T-helper 17 cell (primary cell): ENCODE results near the gene TMEM94. TPM values are rescaled to one million over a fixed set of nuclear protein-coding genes. Genes with fewer than 3 reads are reported as not detected.

ENCODE experiments used
- ATAC-seq: fragments of 150-1000 bp; cut with Tn5 transposase; 2 replicates; pipeline ENCODE4 v1.10.0; 2021; ENCODE audit warnings: mild to moderate bottlenecking, moderate library complexity
- DNase-seq, 3 donors: peaks; one replicate each; pipeline versions ENCODE4 v3.0.0 to v3.0.0-alpha.2; 2020 to 2021
- H3K9me3 ChIP-seq: one replicate; pipeline ENCODE4 v1.7.0; 2013; ENCODE audit warnings: low read length, mild to moderate bottlenecking; ENCODE audit not compliant: control insufficient read depth, poor library complexity, severe bottlenecking
- H3K27ac Mint-ChIP-seq: one replicate; pipeline ENCODE4 v1.8.0; 2022; ENCODE audit warnings: mild to moderate bottlenecking, moderate library complexity, mixed read lengths
- H3K27me3 Mint-ChIP-seq: one replicate; pipeline ENCODE4 v1.8.0; 2022; ENCODE audit warnings: mixed read lengths
- H3K36me3 Mint-ChIP-seq: one replicate; pipeline ENCODE4 v1.8.0; 2022; ENCODE audit warnings: low read depth, mixed read lengths
- H3K4me1 Mint-ChIP-seq: one replicate; pipeline ENCODE4 v1.8.0; 2022; ENCODE audit warnings: mild to moderate bottlenecking, mixed read lengths
- H3K4me3 Mint-ChIP-seq: one replicate; pipeline ENCODE4 v1.8.0; 2022; ENCODE audit warnings: mild to moderate bottlenecking, moderate library complexity, mixed read lengths
- total RNA-seq, 4 donors: library from RNA in 2 of 4; stranded (reverse) in 2 of 4; gene quantifications; one replicate each; pipeline ENCODE4 v1.2.3 and lab custom pipeline; 2022 to 2026

TMEM94 gene
- total RNA-seq, 2 donors from 2014 or later: 70.1 to 70.2 TPM

DNA sequence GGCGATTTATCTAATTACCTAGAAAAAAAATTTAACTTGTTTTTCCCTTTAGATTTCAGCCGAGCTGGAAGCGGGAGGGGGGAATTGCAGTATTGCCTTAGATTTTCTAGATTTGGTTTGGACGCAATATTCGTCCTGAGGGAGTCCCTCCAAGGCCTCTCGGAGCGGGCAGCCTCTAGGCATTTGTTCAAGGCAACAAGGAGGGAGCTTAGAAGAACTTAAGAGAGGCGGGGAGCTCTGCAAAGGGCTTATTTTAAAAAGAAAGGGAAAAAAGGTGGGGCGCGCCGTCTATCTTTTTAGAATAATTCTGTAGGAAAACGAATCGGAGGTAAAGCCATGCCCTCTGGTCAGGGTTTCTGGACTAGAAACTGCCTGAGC, 407 bp upstream of the TMEM94 start:
- Mint-ChIP-seq H3K4me3 (peak overlapping the region; percentile 94), H3K27ac (peak overlapping the region; percentile 90), H3K27me3 (peaks cover 6% of the 10 kb centered on the region), H3K4me1 (peaks cover 24% of the 10 kb centered on the region), H3K36me3 (no peaks in the 10 kb centered on the region)
- ATAC-seq (peak; percentile 35), DNase-seq (no peak)
- H3K9me3 ChIP-seq: no peaks in the 10 kb centered on the region

DNA sequence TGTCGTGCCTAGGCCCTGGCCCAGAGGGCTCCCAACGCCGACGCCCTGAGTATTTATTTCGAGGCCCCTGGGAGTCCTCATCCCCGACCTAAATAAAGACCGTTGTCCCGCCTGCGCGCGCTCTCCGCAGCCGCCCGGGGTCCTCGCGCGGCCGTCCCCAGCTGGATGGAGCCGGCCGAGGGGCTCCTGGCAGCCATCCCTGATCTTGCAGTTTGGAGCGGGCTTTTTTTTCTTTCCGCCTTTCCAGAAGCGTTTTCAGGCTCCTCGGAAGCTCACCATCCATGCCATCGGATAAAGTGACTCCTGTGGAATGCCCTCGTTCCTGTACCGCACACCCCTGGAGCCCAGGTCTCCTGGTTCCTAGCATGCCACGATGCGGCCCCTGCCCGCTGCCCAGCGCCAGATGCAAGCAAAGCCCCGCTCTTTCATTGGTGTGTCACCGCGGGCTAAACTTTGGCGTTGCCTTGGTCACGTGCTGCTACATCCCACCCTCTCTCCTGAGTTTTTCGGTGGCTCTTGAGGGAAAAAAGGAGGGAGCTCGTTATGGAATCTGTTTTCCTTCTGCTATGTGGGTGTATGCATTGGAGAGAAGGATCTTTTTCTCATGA, 716 bp downstream of the TMEM94 start:
- DNase-seq: no peak
- H3K27me3 Mint-ChIP-seq: peaks cover 6% of the 10 kb centered on the region
- H3K27ac Mint-ChIP-seq: peak overlapping the region; percentile 90
- peak overlapping the region; percentile 94 for H3K4me3 Mint-ChIP-seq
- no peaks in the 10 kb centered on the region for H3K9me3 ChIP-seq
- no peaks in the 10 kb centered on the region for H3K36me3 Mint-ChIP-seq
- ATAC-seq: peak; percentile 22
- peaks cover 24% of the 10 kb centered on the region for H3K4me1 Mint-ChIP-seq

DNA sequence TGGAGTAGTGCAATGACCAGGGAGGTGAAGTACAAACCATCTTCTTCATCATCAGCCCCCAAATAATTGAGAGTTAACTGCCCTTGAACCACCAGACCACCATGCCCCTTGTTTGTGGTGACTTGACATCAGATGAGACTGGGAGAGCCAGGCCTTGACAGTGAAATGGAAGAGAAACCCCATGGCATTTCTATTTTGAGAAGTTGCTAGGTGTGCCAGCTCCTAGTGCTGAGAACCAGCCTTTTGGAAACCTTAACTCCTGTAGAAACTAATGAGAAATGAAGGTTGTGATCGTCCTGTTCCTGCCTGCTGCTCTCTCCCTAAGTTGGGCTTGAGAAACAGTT, 2.8 kb downstream of the TMEM94 start:
- Mint-ChIP-seq H3K27ac (no peak overlapping the region), H3K36me3 (no peaks in the 10 kb centered on the region), H3K27me3 (no peaks in the 10 kb centered on the region), H3K4me1 (peaks cover 31% of the 10 kb centered on the region), H3K4me3 (no peak overlapping the region)
- DNase-seq (no peak), ATAC-seq (no peak)
- H3K9me3 ChIP-seq: no peaks in the 10 kb centered on the region

DNA sequence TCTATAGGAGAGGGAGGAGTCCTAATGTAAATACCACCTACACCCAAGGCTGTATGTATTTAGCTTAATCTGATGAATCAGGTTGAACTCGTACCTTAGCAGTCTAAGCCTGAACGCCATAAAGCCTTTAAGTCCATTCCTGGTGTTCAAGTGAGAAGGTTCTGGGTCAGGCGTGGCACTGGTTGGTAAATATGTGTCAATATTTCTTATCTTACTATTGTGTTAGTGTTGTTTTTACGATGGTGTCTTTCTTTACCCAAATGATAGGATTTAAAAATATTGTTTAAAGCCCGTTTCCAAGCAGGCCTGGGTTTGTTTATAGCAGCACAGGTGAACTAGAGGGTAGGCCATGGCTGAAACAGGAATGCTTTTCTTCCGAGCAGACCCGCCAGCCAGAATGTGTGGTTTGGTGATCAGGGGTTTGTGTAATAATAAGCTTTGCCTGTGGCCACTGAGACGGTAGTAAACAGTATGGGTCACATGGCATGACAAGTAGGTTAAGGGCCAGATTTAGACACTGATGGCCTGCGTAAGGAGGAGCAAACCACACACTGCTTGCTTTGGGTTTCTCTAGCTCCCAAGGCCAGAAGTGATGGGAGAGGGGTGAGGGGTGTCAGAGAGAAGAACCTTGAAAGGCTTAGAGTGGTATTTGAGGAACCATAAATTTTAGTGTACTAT, 3.3 kb downstream of the TMEM94 start:
- peaks cover 34% of the 10 kb centered on the region for H3K4me1 Mint-ChIP-seq
- ATAC-seq (no peak), DNase-seq (no peak)
- H3K9me3 ChIP-seq: no peaks in the 10 kb centered on the region
- H3K27ac Mint-ChIP-seq: peak overlapping the region; percentile 82
- no peaks in the 10 kb centered on the region for H3K36me3 Mint-ChIP-seq
- H3K4me3 Mint-ChIP-seq: no peak overlapping the region
- no peaks in the 10 kb centered on the region for H3K27me3 Mint-ChIP-seq

DNA sequence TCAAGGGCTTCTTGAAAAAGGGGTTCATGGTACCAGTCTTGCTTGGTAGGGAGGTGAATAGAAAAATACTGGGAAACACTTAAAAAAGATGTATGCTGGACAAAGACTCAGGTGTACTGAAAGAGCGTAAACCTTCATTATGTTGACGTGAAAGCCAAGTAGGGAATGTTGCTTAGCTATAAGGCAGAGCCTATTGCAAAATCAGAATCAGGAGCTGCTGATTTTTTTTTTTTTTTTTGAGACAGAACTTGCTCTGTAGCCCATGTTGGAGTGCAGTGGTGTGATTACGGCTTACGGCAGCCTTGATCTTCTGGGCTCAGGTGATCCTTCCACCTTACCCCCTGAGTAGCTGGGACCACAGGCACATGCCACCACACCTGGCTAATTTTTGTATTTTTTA, 3.9 kb downstream of the TMEM94 start:
- H3K4me1 Mint-ChIP-seq: peaks cover 39% of the 10 kb centered on the region
- peak overlapping the region; percentile 82 for H3K27ac Mint-ChIP-seq

DNA sequence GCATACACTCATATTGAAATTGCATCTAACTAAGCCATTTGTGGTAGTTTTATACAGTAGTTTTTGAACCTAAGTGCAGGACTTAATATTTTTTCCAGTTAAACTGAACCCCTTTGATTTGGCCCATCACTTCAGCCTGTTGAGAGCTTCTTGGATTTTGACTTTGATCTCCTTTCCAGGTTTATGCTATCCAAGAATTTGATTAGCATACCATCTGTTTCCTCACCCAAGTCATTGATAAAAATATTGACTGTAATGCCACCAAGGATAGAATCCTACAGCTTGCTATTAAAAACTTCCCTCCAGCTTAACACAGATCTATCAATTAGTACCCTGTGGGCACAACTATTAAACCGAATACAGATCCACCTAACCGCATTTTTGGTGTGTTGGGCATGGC, 7.2 kb downstream of the TMEM94 start:
- no peak for ATAC-seq
- Mint-ChIP-seq H3K4me1 (peaks cover 28% of the 10 kb centered on the region), H3K36me3 (peaks cover 4% of the 10 kb centered on the region), H3K27ac (no peak overlapping the region), H3K4me3 (no peak overlapping the region), H3K27me3 (no peaks in the 10 kb centered on the region)
- no peak for DNase-seq
- no peaks in the 10 kb centered on the region for H3K9me3 ChIP-seq

More for the DNA sequence above, 3.9 kb downstream of the TMEM94 start:
- ATAC-seq (no peak), DNase-seq (no peak)
- H3K27me3 Mint-ChIP-seq: no peaks in the 10 kb centered on the region
- H3K36me3 Mint-ChIP-seq: peaks cover 2% of the 10 kb centered on the region
- H3K4me3 Mint-ChIP-seq: no peak overlapping the region
- H3K9me3 ChIP-seq: no peaks in the 10 kb centered on the region

DNA sequence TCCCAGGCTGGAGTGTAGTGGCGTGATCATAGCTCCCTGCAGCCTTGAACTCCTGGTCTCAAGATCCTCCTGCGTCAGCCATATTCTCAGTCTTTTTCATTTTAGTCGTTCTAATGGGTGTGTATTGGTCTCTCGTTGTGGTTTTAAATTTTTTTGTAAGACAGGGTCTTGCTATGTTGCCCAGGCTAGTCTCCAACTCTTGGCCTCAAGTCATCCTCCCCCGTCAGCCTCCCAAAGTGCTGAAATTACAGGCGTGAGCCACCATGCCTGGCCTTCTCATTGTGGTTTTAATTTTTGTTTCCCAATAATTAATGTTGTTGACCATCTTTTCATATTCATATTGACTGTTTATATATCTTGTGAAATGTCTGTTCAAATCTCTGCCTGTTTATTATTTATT, 8.6 kb downstream of the TMEM94 start:
- DNase-seq: no peak
- no peaks in the 10 kb centered on the region for H3K9me3 ChIP-seq
- Mint-ChIP-seq H3K27me3 (no peaks in the 10 kb centered on the region), H3K27ac (peak overlapping the region; percentile 57), H3K36me3 (peaks cover 4% of the 10 kb centered on the region), H3K4me1 (peaks cover 23% of the 10 kb centered on the region), H3K4me3 (no peak overlapping the region)
- no peak for ATAC-seq

DNA sequence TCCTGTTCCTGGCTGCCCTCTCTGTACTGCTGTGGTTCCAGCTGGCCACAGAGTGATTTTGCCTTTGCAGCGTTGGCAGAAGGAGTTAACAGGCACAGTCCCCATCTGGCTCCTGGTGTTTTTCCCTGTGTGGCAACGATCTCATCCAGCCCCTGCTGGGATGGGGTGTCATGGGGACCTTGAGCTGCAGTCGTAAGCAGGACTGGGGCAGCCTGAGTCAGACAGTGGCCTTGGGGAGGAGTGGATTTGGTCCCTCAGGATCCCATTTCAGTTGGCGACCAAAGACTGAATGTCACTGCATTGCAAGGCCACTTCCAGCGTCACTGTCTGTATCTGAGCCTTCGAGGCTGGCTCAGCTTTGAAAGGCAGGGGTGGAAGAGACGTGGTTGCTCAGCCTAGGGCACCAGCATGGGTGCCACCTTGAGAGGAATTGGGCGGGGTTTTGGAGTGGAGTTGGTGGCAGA, 11.9 kb downstream of the TMEM94 start:
- H3K36me3 Mint-ChIP-seq: peaks cover 7% of the 10 kb centered on the region

DNA sequence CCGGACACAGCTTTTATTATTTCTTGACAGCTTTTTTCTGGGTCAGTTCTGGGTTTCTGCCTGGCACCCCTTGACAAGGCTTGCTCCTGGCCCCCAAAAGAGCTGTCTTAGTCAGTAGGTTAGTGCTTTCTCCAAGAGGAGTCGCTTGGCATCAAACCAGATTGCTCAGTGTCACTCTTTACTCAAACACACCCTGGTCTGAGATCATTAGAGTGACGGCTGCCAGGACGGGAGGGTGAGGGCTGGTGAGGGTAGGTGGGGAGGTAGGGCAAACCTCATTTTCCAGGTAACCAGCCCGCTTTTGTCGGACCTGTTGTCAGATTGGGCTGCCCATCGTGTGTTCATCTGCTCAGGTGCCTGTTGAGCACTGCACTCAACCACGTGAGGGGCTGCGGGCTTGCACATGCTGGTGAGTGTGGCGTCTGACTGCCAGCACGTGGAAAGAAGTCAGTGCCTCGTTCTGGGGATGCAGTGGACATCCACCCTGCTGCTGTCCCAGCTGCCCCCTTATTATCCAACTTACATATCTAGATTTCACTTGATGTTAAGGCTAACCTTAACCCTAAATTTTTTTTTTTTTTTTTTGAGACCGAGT, 12.4 kb downstream of the TMEM94 start:
- Mint-ChIP-seq H3K27me3 (no peaks in the 10 kb centered on the region), H3K27ac (no peak overlapping the region), H3K4me3 (no peak overlapping the region), H3K36me3 (peaks cover 7% of the 10 kb centered on the region), H3K4me1 (peaks cover 18% of the 10 kb centered on the region)
- ATAC-seq: no peak
- H3K9me3 ChIP-seq: no peaks in the 10 kb centered on the region
- DNase-seq: no peak

More for the DNA sequence above, 11.9 kb downstream of the TMEM94 start:
- DNase-seq (no peak), ATAC-seq (no peak)
- Mint-ChIP-seq H3K4me1 (peaks cover 22% of the 10 kb centered on the region), H3K27ac (no peak overlapping the region), H3K27me3 (no peaks in the 10 kb centered on the region), H3K4me3 (no peak overlapping the region)
- H3K9me3 ChIP-seq: no peaks in the 10 kb centered on the region

DNA sequence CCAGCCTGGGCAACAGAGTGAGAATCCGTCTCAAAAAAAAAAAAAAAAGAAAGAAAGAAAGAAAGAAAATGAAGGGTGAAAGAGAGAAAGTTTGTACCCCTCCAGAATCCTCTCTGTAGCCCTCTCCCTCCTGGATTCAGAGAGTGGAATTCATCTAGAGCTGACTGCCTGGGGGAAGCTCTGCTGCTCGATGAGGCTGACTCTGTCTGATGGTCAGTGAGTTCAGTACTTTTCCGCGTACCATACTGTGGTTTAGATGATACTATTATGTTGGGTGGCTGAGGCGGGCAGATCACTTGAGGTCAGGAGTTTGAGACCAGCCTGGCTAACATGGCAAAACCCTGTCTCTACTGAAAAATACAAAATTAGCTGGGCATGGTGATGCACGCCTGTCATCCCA, 14.8 kb downstream of the TMEM94 start:
- DNase-seq: no peak
- Mint-ChIP-seq H3K4me1 (peaks cover 11% of the 10 kb centered on the region), H3K27ac (no peak overlapping the region), H3K27me3 (no peaks in the 10 kb centered on the region), H3K4me3 (no peak overlapping the region), H3K36me3 (peaks cover 5% of the 10 kb centered on the region)
- ATAC-seq: no peak
- H3K9me3 ChIP-seq: no peaks in the 10 kb centered on the region

DNA sequence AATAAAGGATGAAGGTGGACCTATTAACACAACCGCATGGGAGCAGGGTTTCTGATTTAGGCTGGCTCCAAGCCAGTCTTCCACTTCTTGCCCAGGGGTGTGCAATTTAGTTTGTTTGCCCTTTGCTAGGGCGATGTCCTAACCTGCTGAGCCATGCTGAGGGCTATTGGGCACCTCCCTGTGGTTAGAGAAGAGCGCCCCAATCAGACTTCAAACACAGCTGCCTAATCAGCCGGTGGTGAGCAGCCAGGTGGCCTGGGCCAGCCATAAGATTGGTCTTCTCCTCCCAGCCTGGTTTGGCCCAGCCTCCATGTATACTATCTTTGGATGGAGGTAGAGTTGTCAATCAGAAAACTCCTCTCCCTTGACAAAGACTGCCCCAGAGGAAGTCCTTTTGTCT, 15.7 kb downstream of the TMEM94 start:
- H3K9me3 ChIP-seq: no peaks in the 10 kb centered on the region
- H3K36me3 Mint-ChIP-seq: peaks cover 5% of the 10 kb centered on the region
- peaks cover 14% of the 10 kb centered on the region for H3K4me1 Mint-ChIP-seq
- H3K27me3 Mint-ChIP-seq: no peaks in the 10 kb centered on the region
- ATAC-seq (no peak), DNase-seq (no peak)
- H3K27ac Mint-ChIP-seq: no peak overlapping the region
- no peak overlapping the region for H3K4me3 Mint-ChIP-seq

DNA sequence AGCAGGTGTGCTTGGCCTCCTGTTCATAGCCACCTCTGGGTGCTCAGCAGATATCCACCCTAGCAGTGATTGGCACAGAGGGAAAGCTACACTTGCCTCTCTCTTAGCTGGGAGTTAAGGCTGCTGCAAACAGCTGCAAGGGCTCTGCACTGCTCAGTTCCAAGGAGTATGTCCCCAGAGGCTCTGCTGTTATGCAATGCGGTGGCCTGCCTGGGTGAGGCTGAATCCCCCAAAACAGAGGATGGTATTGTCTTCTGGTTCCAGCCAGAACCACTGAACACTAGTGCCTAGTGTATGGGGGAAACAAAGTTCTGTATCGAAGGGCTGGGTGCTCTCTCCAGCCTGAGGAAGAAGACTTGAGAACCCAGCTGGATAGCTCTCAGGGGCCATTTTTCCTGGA, 16.8 kb downstream of the TMEM94 start:
- Mint-ChIP-seq H3K36me3 (peaks cover 3% of the 10 kb centered on the region), H3K4me3 (no peak overlapping the region), H3K27ac (no peak overlapping the region), H3K27me3 (no peaks in the 10 kb centered on the region), H3K4me1 (peaks cover 12% of the 10 kb centered on the region)
- ATAC-seq (no peak), DNase-seq (no peak)
- no peaks in the 10 kb centered on the region for H3K9me3 ChIP-seq

DNA sequence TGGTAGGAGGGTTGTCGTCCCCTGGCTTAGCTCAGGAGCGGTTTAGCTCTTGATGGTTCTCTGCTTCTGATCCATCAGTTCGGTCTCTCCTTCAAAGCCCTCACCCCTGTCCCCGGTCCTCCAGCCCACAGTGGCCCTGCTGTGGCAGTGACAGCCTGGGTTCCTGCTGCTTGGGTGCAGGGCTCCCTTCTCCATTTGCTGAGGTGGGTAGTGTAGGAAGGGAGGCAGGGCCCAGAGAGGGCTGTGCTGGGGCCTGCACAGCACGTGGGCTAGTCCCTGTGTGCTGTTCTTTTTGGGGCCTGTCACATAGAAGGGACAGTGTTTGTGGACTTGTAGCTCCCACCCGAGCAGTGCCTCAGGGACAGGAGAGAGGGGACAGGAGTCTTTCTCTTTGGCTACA, 18.3 kb downstream of the TMEM94 start:
- DNase-seq (no peak), ATAC-seq (no peak)
- no peaks in the 10 kb centered on the region for H3K9me3 ChIP-seq
- no peaks in the 10 kb centered on the region for H3K27me3 Mint-ChIP-seq
- H3K27ac Mint-ChIP-seq: no peak overlapping the region
- H3K4me1 Mint-ChIP-seq: peaks cover 12% of the 10 kb centered on the region
- H3K36me3 Mint-ChIP-seq: peaks cover 3% of the 10 kb centered on the region
- no peak overlapping the region for H3K4me3 Mint-ChIP-seq
